H1 (cell line): ENCODE results near the gene BCL2. TPM values are rescaled to one million over a fixed set of nuclear protein-coding genes. Genes with fewer than 3 reads are reported as not detected.

Experiments
- CTCF ChIA-PET: fragments of 300-600 bp; sonication (Branson Sonifier 250); formaldehyde crosslinking; loops from one replicate; lab custom pipeline; 2021; ENCODE audit not compliant: partially characterized antibody; lab: Charles Lee
- POLR2A ChIA-PET: fragments of 300-600 bp; sonication (Branson Sonifier 250); formaldehyde crosslinking; loops from one replicate; lab custom pipeline; 2021; ENCODE audit warnings: inconsistent platforms; ENCODE audit not compliant: partially characterized antibody; lab: Charles Lee
- DNase-seq, 2 experiments: peaks; one replicate each; pipeline versions ENCODE4 v3.0.0 to v3.0.0-alpha.2; 2010 to 2022; ENCODE audit warnings: low spot score in 2 of 2, low read depth in 1 of 2, mixed read lengths in 1 of 2
- FAIRE-seq: peaks from 2 replicates; lab custom pipeline; 2011; peaks lifted over from hg19 to GRCh38; lab: Jason Lieb, UNC
- H2AFZ ChIP-seq: 2 replicates; pipeline ENCODE4 v1.8.1; 2012; ENCODE audit warnings: low read length, inconsistent platforms
- H2AK5ac ChIP-seq: 2 replicates; pipeline ENCODE4 v1.6.1; 2013; ENCODE audit warnings: low read depth, low read length
- H2BK120ac ChIP-seq: replicated peaks from 2 replicates; pipeline ENCODE3; 2013; ENCODE audit warnings: low read depth, low read length, inconsistent platforms
- H2BK12ac ChIP-seq: 2 replicates; pipeline ENCODE4 v1.6.1; 2013; ENCODE audit warnings: low read depth, low read length
- H2BK15ac ChIP-seq: 2 replicates; pipeline ENCODE4 v1.6.1; 2013; ENCODE audit warnings: low read length
- H2BK20ac ChIP-seq: 2 replicates; pipeline ENCODE4 v1.6.1; 2013; ENCODE audit warnings: low read length
- H2BK5ac ChIP-seq: 2 replicates; pipeline ENCODE4 v1.6.1; 2013; ENCODE audit warnings: low read depth, low read length
- H3K14ac ChIP-seq: 2 replicates; pipeline ENCODE4 v1.6.1; 2013; ENCODE audit warnings: inconsistent platforms; ENCODE audit not compliant: insufficient read length
- H3K18ac ChIP-seq: 2 replicates; pipeline ENCODE4 v1.6.1; 2013; ENCODE audit warnings: low read length; ENCODE audit errors: extremely low read depth
- H3K23ac ChIP-seq: 2 replicates; pipeline ENCODE4 v1.6.1; 2013; ENCODE audit warnings: inconsistent platforms; ENCODE audit not compliant: insufficient read length
- H3K23me2 ChIP-seq: 2 replicates; pipeline ENCODE4 v1.6.1; 2013; ENCODE audit warnings: low read depth, low read length
- H3K27ac ChIP-seq: 2 replicates; pipeline ENCODE4 v1.6.1; 2011; ENCODE audit warnings: low read depth, low read length, inconsistent platforms
- H3K27me3 ChIP-seq, 4 experiments: replicated peaks in 1 of 4; 1 replicate in 1 of 4; 2 replicates in 3 of 4; pipeline versions ENCODE4 v1.6.1 to v1.8.1; 2011 to 2013; ENCODE audit warnings: low read length in 3 of 4, mild to moderate bottlenecking in 3 of 4, inconsistent platforms in 2 of 4, mixed read lengths in 2 of 4, moderate library complexity in 1 of 4; ENCODE audit not compliant: control insufficient read depth in 3 of 4, insufficient read depth in 3 of 4; ENCODE audit errors: extremely low read depth in 1 of 4
- H3K36me3 ChIP-seq, 4 experiments: 2 replicates each; pipeline versions ENCODE4 v1.6.1 to v1.8.1; 2011 to 2013; ENCODE audit warnings: mild to moderate bottlenecking in 4 of 4, low read length in 3 of 4, moderate library complexity in 2 of 4, control low read depth in 1 of 4, inconsistent platforms in 1 of 4; ENCODE audit not compliant: insufficient read depth in 4 of 4, control insufficient read depth in 2 of 4
- H3K4ac ChIP-seq: replicated peaks from 2 replicates; pipeline ENCODE3; 2013; ENCODE audit warnings: low read length, low read depth, mixed read lengths, inconsistent platforms; ENCODE audit not compliant: insufficient read length
- H3K4me1 ChIP-seq, 4 experiments: replicated peaks in 1 of 4; 1 replicate in 1 of 4; 2 replicates in 3 of 4; pipeline versions ENCODE4 v1.6.1 to v1.8.1; 2011 to 2013; ENCODE audit warnings: low read length in 3 of 4, inconsistent platforms in 2 of 4, mixed read lengths in 1 of 4; ENCODE audit not compliant: insufficient read depth in 4 of 4, control insufficient read depth in 3 of 4
- H3K4me2 ChIP-seq, 2 experiments: 2 replicates each; pipeline versions ENCODE4 v1.6.1 to v1.8.1; 2011 to 2013; ENCODE audit warnings: low read depth in 2 of 2, low read length in 2 of 2, control low read depth in 1 of 2, inconsistent platforms in 1 of 2, mild to moderate bottlenecking in 1 of 2; ENCODE audit not compliant: insufficient read depth in 1 of 2
- H3K4me3 ChIP-seq, 4 experiments: fragments of 200-600, 300-600 bp in 1 of 4; sonication (generic), shearing (Covaris generic), sonication (Bioruptor Twin) in 1 of 4; 2 replicates each; pipeline versions ENCODE4 v1.5.1 to v1.8.1; 2011 to 2016; ENCODE audit warnings: low read length in 4 of 4, low read depth in 3 of 4, control low read depth in 2 of 4, inconsistent platforms in 2 of 4, mild to moderate bottlenecking in 2 of 4, mixed read lengths in 1 of 4, moderate library complexity in 1 of 4; ENCODE audit not compliant: insufficient read depth in 2 of 4; ENCODE audit errors: extremely low read depth in 1 of 4
- H3K56ac ChIP-seq: replicated peaks from 2 replicates; pipeline ENCODE3; 2013; ENCODE audit warnings: low read depth, mild to moderate bottlenecking, mixed read lengths, low read length, inconsistent platforms; ENCODE audit not compliant: insufficient read length
- H3K79me1 ChIP-seq: 2 replicates; pipeline ENCODE4 v1.6.1; 2013; ENCODE audit warnings: low read depth, low read length, control low read depth
- H3K79me2 ChIP-seq, 2 experiments: 2 replicates each; pipeline versions ENCODE4 v1.6.1 to v1.8.1; 2012 to 2013; ENCODE audit warnings: low read length in 2 of 2, mild to moderate bottlenecking in 2 of 2, inconsistent platforms in 1 of 2; ENCODE audit not compliant: insufficient read depth in 2 of 2, control insufficient read depth in 1 of 2
- H3K9ac ChIP-seq, 4 experiments: replicated peaks in 1 of 4; 1 replicate in 1 of 4; 2 replicates in 3 of 4; pipeline versions ENCODE4 v1.6.1 to v1.8.1; 2011 to 2013; ENCODE audit warnings: low read depth in 3 of 4, low read length in 3 of 4, control low read depth in 2 of 4, mild to moderate bottlenecking in 2 of 4, moderate library complexity in 2 of 4, inconsistent platforms in 1 of 4; ENCODE audit errors: extremely low read depth in 1 of 4
- H3K9me3 ChIP-seq, 2 experiments: 2 replicates each; pipeline versions ENCODE4 v1.6.1 to v1.8.1; 2012 to 2013; ENCODE audit warnings: mild to moderate bottlenecking in 2 of 2, moderate library complexity in 2 of 2, control low read depth in 1 of 2, inconsistent platforms in 1 of 2, low read depth in 1 of 2, low read length in 1 of 2, mixed read lengths in 1 of 2; ENCODE audit not compliant: insufficient read depth in 2 of 2
- H4K20me1 ChIP-seq, 2 experiments: replicated peaks in 1 of 2; 2 replicates each; pipeline versions ENCODE3 to v1.8.1; 2011 to 2013; ENCODE audit warnings: inconsistent platforms in 2 of 2, low read length in 2 of 2, mild to moderate bottlenecking in 1 of 2; ENCODE audit not compliant: insufficient read depth in 2 of 2, control insufficient read depth in 1 of 2
- H4K5ac ChIP-seq: 2 replicates; pipeline ENCODE4 v1.6.1; 2013; ENCODE audit warnings: low read length, low read depth, mixed read lengths, inconsistent platforms; ENCODE audit not compliant: insufficient read length
- H4K8ac ChIP-seq: 2 replicates; pipeline ENCODE4 v1.8.0; 2013; ENCODE audit warnings: mild to moderate bottlenecking, moderate library complexity, low read length, inconsistent platforms; ENCODE audit not compliant: insufficient read depth; ENCODE audit errors: extremely low read depth
- H4K91ac ChIP-seq: replicated peaks from 2 replicates; pipeline ENCODE3; 2013; ENCODE audit warnings: low read length, mixed read lengths, inconsistent platforms; ENCODE audit not compliant: insufficient read length
- JUND ChIP-seq: IDR thresholded peaks from 2 replicates; pipeline ENCODE4 v1.6.1; 2011; ENCODE audit warnings: mild to moderate bottlenecking, improper control_type of control experiment, low read length
- KDM1A ChIP-seq: fragments of 200-600, 300-600 bp; sonication (generic); IDR thresholded peaks from 2 replicates; pipeline ENCODE4 v1.7.1; 2016; ENCODE audit warnings: mild to moderate bottlenecking, low read length, borderline replicate concordance
- KDM5A ChIP-seq: fragments of 200-600 bp; IDR thresholded peaks from 2 replicates; pipeline ENCODE4 v1.7.1; 2012; ENCODE audit warnings: mild to moderate bottlenecking, low read length, inconsistent platforms, mixed read lengths
- MAFK ChIP-seq: IDR thresholded peaks from 2 replicates; pipeline ENCODE4 v1.6.1; 2012; ENCODE audit warnings: low read depth, mild to moderate bottlenecking, improper control_type of control experiment, low read length
- PHF8 ChIP-seq: fragments of 200-600 bp; sonication (generic); conservative IDR thresholded peaks from 2 replicates; pipeline ENCODE4 v1.7.1; 2012; ENCODE audit warnings: low read depth, mild to moderate bottlenecking, inconsistent platforms, low read length, moderate library complexity
- POLR2A ChIP-seq, 2 experiments: IDR thresholded peaks; 1 replicate in 1 of 2; 2 replicates in 1 of 2; pipeline ENCODE4 v1.6.1; 2011; ENCODE audit warnings: low read depth in 2 of 2, low read length in 2 of 2, mild to moderate bottlenecking in 2 of 2; ENCODE audit errors: control extremely low read depth in 1 of 2
- RXRA ChIP-seq: IDR thresholded peaks from 2 replicates; pipeline ENCODE4 v1.6.1; 2011; ENCODE audit warnings: low read depth, mild to moderate bottlenecking, low read length, moderate library complexity; ENCODE audit not compliant: insufficient read depth
- SIRT6 ChIP-seq: IDR thresholded peaks from one replicate; pipeline ENCODE4 v1.7.1; 2012; ENCODE audit warnings: low read length, inconsistent platforms
- SUZ12 ChIP-seq: fragments of 200-600 bp; sonication (generic); IDR thresholded peaks from 2 replicates; pipeline ENCODE4 v1.6.1; 2012; ENCODE audit warnings: mild to moderate bottlenecking, inconsistent platforms, low read length, moderate library complexity, mixed read lengths
- TCF12 ChIP-seq: IDR thresholded peaks from 2 replicates; pipeline ENCODE4 v1.6.1; 2011; ENCODE audit warnings: low read depth, mild to moderate bottlenecking, low read length
- WGBS, 2 experiments: shearing (Covaris generic) in 1 of 2; methylation state at CpG; one replicate each; pipeline versions ENCODE4 v1.1.6 to v1.1.7; 2013 to 2015; ENCODE audit warnings: low lambda C conversion rate in 2 of 2, mixed read lengths in 2 of 2, inconsistent platforms in 1 of 2, low coverage in 1 of 2, missing lambda C conversion rate in 1 of 2; ENCODE audit not compliant: insufficient replicate concordance in 2 of 2, insufficient coverage in 1 of 2, insufficient read length in 1 of 2; ENCODE audit errors: extremely low coverage in 1 of 2, missing lambda C conversion rate in 1 of 2; 5-methylcytosine and 5-hydroxymethylcytosine counted together
- polyA plus RNA-seq, 7 experiments: library from polyadenylated mRNA; depleted of rRNA in 3 of 7; stranded (reverse) in 5 of 7; unstranded in 2 of 7; fragments of >200 nt in 5 of 7; fragments of 200-250 nt in 2 of 7; gene quantifications; 1 replicate in 5 of 7; 2 replicates in 1 of 7; 4 replicates in 1 of 7; pipeline versions ENCODE4 v1.2.1 to v1.2.3, GENCODE V29; 2011 to 2013; ENCODE audit warnings: missing spikeins in 2 of 7, mixed read lengths in 2 of 7
- total RNA-seq: library from RNA; stranded (reverse); fragmentation: NEBNext Ultra II Directional; extraction: Animal tissue kit (Norgen Biotek cat#: 25700); gene quantifications from 2 replicates; pipeline ENCODE4 v1.2.1, GENCODE V29; 2021
- TF ChIP-seq, protein P1 (sequence below), 3 experiments: IDR thresholded peaks; 1 replicate in 2 of 3; 2 replicates in 1 of 3; pipeline versions ENCODE4 v1.5.1 to v1.6.1; 2011; ENCODE audit warnings: low read length in 3 of 3, mild to moderate bottlenecking in 3 of 3, inconsistent platforms in 2 of 3, low read depth in 1 of 3, moderate library complexity in 1 of 3; ENCODE audit not compliant: insufficient read depth in 1 of 3; ENCODE audit errors: control extremely low read depth in 1 of 3
- TF ChIP-seq, protein P2 (sequence below): IDR thresholded peaks from 2 replicates; pipeline ENCODE4 v1.6.1; 2012; ENCODE audit warnings: inconsistent platforms

Gene BCL2
- total and polyA plus RNA-seq, 2 of the 8 experiments (the other 6 are each of a cell fraction or from before 2014, with no cell fraction given), result 0.59 to 4.5 TPM

DNA sequence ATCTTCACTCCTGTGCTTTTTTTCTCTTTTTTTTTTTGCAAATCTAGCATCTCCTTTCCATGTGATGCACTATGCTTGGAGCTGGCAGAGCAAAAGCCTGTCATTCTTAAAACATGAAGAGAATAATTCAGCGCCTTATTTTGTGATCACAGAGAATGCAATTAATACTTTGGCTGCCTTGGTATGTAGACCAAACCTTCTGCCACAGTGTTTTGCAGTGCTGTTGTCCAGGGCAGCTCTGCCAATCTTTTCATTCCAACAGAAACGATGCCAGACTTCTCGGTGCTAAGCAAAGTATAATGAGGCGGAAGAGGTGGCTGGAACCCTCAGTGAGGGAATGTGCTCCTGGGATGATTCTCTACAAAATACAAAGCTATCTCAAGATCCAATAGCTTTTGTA, 25.6 kb downstream of the BCL2 start:
- H2AFZ ChIP-seq, result no peak overlapping the region
- peaks cover 4 to 9% (median 6%) of the 10 kb centered on the region in 4 experiments; a peak in 4 of 7 replicates for H3K4me1 ChIP-seq
- H3K23me2 ChIP-seq, result no peaks in the 10 kb centered on the region
- 93% methylated on average over 4 of the region's 4 CpGs; no CpG with 5 or more reads in 1 of the 2 experiments for WGBS, 2 experiments
- no peak overlapping the region for H3K18ac ChIP-seq
- no peaks in the 10 kb centered on the region for H3K36me3 ChIP-seq
- no peak overlapping the region for H2BK12ac ChIP-seq
- H2AK5ac ChIP-seq, result no peak overlapping the region
- POLR2A ChIA-PET, result no interaction called here
- no peak overlapping the region for H2BK5ac ChIP-seq
- CTCF ChIA-PET, result interaction anchor here (1.0 to 2.1 kb wide), 5 partner anchors 24 to 278 kb away, joined by 3 to 5 read pairs (median 3); no protein-coding TSS in a partner anchor
- H3K4me2 ChIP-seq, result no peak overlapping the region
- H2BK15ac ChIP-seq, result no peak overlapping the region
- H3K56ac ChIP-seq, result no peak overlapping the region
- H2BK20ac ChIP-seq, result no peak overlapping the region
- H3K9me3 ChIP-seq, result no peaks in the 10 kb centered on the region
- no peak overlapping the region for H2BK120ac ChIP-seq
- no peak for DNase-seq
- H3K4ac ChIP-seq, result no peak overlapping the region
- no peak overlapping the region for H3K9ac ChIP-seq
- H3K23ac ChIP-seq, result no peak overlapping the region
- no peak overlapping the region for H3K14ac ChIP-seq
- H4K91ac ChIP-seq, result no peak overlapping the region
- H4K20me1 ChIP-seq, result no peaks in the 10 kb centered on the region
- no peak overlapping the region for H3K4me3 ChIP-seq
- no peaks in the 10 kb centered on the region for H3K79me2 ChIP-seq
- H4K5ac ChIP-seq, result no peak overlapping the region
- H3K27me3 ChIP-seq, result no peaks in the 10 kb centered on the region
- FAIRE-seq, result no peak
- H4K8ac ChIP-seq, result no peak overlapping the region
- H3K79me1 ChIP-seq, result no peaks in the 10 kb centered on the region
- H3K27ac ChIP-seq, result no peak overlapping the region
- TF ChIP-seq PHF8 (no peak), MAFK (no peak), TCF12 (no peak), KDM1A (no peak), RXRA (no peak), POLR2A (IDR thresholded peaks at IDR 0.05; ENCODE audit: control extremely low read depth in 1 of 2, low read depth in 2 of 2, low read length in 2 of 2) (no peak), KDM5A (no peak), SUZ12 (no peak), SIRT6 (no peak), JUND (no peak)
- TF ChIP-seq, protein P1, sequence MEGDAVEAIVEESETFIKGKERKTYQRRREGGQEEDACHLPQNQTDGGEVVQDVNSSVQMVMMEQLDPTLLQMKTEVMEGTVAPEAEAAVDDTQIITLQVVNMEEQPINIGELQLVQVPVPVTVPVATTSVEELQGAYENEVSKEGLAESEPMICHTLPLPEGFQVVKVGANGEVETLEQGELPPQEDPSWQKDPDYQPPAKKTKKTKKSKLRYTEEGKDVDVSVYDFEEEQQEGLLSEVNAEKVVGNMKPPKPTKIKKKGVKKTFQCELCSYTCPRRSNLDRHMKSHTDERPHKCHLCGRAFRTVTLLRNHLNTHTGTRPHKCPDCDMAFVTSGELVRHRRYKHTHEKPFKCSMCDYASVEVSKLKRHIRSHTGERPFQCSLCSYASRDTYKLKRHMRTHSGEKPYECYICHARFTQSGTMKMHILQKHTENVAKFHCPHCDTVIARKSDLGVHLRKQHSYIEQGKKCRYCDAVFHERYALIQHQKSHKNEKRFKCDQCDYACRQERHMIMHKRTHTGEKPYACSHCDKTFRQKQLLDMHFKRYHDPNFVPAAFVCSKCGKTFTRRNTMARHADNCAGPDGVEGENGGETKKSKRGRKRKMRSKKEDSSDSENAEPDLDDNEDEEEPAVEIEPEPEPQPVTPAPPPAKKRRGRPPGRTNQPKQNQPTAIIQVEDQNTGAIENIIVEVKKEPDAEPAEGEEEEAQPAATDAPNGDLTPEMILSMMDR (IDR thresholded peaks at IDR 0.05; ENCODE audit: control extremely low read depth in 1 of 3, insufficient read depth in 1 of 3, low read depth in 1 of 3, low read length in 3 of 3), result no peak
- TF ChIP-seq, protein P2, sequence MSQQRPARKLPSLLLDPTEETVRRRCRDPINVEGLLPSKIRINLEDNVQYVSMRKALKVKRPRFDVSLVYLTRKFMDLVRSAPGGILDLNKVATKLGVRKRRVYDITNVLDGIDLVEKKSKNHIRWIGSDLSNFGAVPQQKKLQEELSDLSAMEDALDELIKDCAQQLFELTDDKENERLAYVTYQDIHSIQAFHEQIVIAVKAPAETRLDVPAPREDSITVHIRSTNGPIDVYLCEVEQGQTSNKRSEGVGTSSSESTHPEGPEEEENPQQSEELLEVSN, result no peak
